LNCaP clone FGC (cell line): ENCODE results near the gene GPC6.

ENCODE experiments used
- DNase-seq: peaks from one replicate; pipeline ENCODE4 v3.0.0-alpha.2; 2011; ENCODE audit warnings: low read depth
- H3K4me3 ChIP-seq: 2 replicates; pipeline ENCODE4 v1.5.1; 2011; ENCODE audit warnings: mild to moderate bottlenecking, low read depth, low read length, control low read depth
- TF ChIP-seq, protein P1 (sequence below): IDR thresholded peaks from 2 replicates; pipeline ENCODE4 v1.5.1; 2012; ENCODE audit warnings: mild to moderate bottlenecking; ENCODE audit not compliant: control insufficient read depth, insufficient read depth; ENCODE audit errors: extremely low read depth

Gene GPC6

DNA sequence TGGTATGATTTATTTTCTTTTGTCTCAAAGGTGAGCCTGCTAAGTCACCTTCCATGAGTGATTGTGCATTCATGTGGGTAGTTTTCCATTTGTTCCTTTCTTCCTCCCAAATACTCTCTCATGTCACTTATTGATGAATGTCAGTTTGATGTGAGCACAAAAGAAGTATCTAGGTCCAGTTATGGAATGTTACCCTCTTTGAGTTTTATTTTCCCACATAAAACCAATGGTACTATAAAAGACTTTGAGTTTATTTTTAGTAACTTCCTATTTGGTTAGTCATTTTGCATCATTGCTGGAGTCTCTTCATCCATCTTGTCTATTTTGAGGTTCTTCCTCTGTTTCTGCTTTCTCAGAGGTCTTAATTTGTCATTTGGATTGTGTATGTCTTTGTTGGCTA is 321.3 kb downstream of the GPC6 start:
- no peak overlapping the region for H3K4me3 ChIP-seq
- TF ChIP-seq, protein P1, sequence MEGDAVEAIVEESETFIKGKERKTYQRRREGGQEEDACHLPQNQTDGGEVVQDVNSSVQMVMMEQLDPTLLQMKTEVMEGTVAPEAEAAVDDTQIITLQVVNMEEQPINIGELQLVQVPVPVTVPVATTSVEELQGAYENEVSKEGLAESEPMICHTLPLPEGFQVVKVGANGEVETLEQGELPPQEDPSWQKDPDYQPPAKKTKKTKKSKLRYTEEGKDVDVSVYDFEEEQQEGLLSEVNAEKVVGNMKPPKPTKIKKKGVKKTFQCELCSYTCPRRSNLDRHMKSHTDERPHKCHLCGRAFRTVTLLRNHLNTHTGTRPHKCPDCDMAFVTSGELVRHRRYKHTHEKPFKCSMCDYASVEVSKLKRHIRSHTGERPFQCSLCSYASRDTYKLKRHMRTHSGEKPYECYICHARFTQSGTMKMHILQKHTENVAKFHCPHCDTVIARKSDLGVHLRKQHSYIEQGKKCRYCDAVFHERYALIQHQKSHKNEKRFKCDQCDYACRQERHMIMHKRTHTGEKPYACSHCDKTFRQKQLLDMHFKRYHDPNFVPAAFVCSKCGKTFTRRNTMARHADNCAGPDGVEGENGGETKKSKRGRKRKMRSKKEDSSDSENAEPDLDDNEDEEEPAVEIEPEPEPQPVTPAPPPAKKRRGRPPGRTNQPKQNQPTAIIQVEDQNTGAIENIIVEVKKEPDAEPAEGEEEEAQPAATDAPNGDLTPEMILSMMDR: no peak
- no peak for DNase-seq

DNA sequence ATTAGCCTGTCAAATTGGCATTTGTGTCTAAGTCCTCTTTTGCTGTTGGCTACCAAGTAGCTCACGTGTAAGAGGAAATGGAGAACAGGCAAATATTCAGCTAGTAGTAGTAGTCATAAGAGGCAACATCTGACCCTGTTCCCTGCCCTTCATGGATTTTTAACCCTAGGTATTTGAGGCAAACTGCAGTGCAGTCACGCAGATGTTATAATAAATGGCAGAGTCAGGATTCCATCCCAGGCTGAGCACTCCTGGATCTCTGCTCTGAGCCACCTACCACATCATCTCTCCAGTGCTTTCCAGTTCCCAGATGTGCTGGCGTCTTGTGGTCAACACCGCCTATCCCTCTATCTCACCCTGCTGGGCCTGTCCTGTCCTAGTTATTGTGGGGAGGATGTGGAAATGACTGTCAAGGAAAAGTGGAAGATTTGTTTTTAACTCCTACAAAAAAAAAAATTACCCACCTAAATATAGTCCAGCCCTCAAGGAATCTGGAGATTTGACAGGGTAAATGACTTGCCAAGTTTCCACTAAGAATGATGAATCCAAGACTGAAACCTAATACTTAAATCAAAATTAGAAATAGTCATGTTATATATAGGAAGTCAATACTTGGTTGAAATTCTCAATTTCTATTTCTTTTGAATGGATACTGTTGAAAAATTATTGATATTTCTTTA is 322.9 kb downstream of the GPC6 start:
- DNase-seq: no peak
- TF ChIP-seq, protein P1: no peak
- no peak overlapping the region for H3K4me3 ChIP-seq

DNA sequence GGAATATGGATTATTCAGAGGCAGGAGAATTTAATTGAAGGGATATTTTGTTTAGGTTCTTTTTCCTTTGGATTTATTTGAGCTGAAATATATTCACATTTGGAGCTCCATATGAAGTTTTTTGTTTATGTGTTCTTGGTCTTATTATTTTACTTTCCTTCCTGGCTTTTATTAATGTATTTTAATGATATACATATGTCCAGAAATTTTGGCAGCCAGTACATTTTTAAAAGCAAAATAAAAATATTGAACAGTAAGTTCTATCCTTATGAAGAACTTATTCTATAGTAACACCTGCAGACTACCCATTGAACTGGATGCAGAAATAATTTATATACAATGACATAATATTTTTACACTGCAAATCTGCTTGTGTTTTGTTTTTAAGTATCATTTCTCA is 323.6 kb downstream of the GPC6 start:
- no peak overlapping the region for H3K4me3 ChIP-seq
- no peak for DNase-seq
- TF ChIP-seq, protein P1: no peak

DNA sequence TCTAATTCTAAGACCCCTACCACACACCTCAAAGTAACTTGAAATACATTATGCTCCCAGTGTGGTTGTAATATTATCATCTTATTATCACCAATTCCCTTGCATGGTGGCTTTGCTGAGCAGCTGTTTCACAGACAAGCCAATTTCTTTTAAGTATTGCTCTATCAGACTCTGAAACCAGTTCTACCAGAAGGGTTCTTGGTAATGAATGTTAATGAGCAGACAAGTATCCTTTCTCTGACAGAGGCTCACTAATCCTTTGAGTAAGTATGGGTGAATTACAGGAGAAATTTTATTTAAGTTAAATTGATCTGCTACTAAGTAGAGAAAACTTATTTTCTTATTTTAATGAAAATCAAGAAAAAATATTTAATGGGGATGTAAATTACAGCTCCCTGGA is 326.0 kb downstream of the GPC6 start:
- no peak overlapping the region for H3K4me3 ChIP-seq
- TF ChIP-seq, protein P1: no peak
- no peak for DNase-seq

DNA sequence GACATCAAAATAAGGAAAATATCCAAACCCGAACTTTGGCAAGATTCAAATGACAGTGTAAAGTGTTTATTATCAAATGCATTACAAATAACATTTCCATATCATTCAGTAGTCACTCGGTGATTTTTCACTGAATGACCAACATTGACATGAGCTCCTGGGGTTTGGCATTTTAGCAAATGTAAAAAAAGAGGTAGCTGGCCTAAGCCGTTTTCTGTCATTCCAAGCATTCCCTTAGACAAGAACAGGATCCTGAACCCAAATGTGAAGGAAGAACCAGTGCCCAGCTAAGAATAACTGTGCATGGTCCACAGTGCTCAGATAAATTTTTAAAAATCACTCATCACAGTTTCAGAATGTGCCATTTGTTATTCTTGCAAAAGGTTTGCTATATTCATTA is 327.9 kb downstream of the GPC6 start:
- TF ChIP-seq, protein P1: no peak

DNA sequence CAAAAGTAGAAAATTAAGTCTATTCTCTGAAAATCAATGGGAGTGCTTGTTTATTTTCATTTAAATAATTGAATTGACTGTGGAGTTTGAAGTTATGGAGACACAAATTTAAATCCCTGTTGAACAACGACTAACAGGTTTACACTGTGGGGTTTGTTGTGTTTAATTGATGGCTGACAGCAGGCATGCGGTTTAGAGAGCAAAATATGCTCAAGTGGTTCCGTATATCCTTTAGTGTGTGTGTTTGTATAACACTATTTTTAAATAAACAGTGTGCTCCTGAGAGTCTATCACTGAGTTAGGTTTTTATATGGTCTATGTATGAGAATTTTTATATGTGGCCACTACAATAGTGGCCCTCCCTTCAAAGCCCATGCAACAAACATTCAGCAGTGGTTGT is 332.0 kb downstream of the GPC6 start:
- no peak for DNase-seq
- TF ChIP-seq, protein P1: no peak
- H3K4me3 ChIP-seq: no peak overlapping the region

More for the DNA sequence above, 327.9 kb downstream of the GPC6 start:
- DNase-seq: no peak
- H3K4me3 ChIP-seq: no peak overlapping the region

DNA sequence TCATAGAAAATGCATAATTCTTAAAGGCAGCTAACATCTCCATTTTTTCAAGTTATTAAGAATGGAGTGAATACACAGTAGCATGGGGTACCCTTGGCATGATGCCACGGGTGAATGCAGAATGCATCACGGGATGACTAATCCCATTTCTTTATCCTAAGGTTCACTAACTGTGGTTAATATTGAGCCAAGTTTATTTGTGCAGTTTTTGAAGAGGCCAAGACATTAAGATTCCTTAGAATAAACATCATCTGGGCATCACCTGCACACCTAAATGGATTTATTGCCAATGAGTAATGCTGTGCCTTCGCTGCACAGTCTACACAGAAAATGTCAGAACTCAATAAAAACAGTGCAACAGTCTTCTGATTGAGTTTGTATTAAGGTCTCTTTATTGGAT is 333.1 kb downstream of the GPC6 start:
- H3K4me3 ChIP-seq: no peak overlapping the region
- DNase-seq: no peak
- TF ChIP-seq, protein P1: no peak
